GM21526 (cell line): ENCODE results near the gene MISP.

Source experiments
- ATAC-seq: cut with Tn5 transposase; IDR thresholded peaks from one replicate; pipeline ENCODE4 v1.9.1; 2021; ENCODE audit warnings: moderate library complexity; ENCODE audit not compliant: unreplicated experiment, low FRiP score

The MISP gene

DNA sequence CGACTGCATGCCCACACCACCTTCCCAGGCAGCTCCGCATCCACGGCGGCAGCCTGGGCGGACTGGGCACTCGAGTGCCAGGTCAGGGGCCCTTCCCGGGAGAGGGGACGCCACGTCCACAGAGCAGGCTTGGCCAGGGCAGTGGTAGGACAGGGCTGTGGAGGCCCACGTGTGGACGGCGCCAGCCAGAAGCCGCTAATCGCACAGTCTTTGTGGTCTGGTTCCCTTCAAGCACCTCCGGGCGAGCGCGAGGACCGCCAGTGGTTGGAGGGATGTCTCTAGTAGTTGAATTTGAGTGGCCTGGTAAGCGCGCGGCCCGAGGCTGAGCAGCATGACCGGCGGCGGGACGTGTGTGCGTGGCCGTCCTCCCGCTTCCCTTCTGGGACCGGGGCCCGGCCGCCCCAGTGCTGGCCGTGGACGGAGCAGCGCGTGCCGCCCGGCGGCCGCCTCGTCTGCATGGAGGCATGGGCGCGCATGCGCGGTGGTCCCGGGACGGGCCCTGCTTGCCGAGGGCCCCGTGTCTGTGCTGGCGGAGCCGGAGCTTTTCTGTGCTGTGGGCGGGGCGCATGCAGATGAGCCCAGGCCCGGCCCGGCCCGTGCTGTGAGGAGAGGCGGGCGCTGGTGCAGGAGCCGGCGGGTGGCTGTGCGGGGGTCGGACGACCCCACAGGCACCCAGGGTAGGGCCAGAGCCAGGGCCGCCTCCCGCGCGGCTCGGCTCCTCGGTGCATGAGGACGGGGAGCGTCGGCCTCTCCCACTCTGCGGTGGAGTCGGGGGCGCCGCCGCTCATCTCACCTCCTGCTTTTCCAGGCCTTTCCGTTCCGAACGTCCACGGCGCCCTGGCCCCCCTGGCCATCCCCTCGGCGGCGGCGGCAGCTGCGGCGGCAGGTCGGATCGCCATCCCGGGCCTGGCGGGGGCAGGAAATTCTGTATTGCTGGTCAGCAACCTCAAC, 55.0 kb downstream of the MISP start:
- no peak for ATAC-seq

GRCh38 chr19:806815-807421, 56.0 kb downstream of the MISP start:
- no peak for ATAC-seq

- no peak for ATAC-seq
Observed at GRCh38 chr19:807627-808422, 56.9 kb downstream of the MISP start.

DNA sequence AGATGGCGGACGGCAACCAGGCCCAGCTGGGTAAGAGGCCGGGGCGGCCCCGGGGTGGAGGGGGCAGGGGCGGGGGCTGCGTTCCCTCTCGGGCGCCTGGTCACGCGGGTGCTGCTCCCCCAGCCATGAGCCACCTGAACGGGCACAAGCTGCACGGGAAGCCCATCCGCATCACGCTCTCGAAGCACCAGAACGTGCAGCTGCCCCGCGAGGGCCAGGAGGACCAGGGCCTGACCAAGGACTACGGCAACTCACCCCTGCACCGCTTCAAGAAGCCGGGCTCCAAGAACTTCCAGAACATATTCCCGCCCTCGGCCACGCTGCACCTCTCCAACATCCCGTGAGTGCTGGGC, 57.5 kb downstream of the MISP start:
- ATAC-seq, result no peak

DNA sequence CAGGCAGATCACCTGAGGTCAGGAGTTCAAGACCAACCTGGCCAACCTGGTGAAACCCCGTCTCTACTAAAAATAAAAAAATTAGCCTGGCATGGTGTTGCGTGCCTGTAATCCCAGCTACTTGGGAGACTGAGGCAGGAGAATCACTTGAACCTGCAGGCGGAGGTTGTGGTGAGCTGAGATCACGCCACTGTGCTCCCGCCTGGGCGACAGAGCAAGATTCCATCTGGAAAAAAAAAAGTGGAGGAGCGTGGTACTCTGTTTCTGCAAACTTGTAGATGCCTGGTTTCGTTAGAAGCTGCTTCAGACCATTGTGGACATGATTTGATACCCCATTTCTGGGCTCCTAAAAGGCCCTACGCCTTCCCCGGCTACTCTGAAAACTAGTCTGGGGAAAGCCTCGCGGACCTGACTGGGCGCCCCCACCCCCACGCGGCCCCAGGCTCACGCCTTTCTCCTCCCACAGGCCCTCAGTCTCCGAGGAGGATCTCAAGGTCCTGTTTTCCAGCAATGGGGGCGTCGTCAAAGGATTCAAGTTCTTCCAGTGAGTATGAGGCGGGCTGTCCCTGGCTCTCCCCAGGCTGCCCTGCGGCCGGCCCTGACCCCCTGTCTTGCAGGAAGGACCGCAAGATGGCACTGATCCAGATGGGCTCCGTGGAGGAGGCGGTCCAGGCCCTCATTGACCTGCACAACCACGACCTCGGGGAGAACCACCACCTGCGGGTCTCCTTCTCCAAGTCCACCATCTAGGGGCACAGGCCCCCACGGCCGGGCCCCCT, 59.4 kb downstream of the MISP start:
- ATAC-seq, result no peak

GRCh38 chr19:810883-811489, 60.1 kb downstream of the MISP start:
- no peak for ATAC-seq

GRCh38 chr19:811506-812048, 60.7 kb downstream of the MISP start:
- ATAC-seq, result no peak

- no peak for ATAC-seq
Observed at GRCh38 chr19:812049-812746, 61.3 kb downstream of the MISP start.

DNA sequence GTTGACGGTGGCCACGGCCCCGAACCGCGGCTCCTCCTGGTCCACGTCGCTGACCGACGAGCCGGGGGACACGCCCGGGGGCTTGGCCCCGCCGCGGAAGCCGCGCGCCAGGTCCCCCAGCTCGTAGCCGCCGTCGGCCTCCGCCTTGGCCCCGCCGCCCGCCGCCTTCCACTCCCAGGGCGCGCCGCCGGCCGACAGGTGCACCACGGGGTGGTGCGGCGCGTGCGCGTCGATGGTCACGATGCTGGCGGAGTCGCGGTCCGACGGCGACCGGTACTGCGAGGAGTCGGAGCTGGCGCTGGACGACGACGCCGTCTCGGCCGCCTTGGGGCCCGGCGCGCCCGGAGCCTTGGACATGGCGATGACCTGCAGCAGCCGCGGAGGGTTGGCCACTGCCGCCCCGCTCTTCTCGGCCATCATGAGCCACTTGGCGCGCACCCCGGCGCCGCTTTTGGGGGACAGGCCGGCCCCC, 61.9 kb downstream of the MISP start:
- no peak for ATAC-seq

DNA sequence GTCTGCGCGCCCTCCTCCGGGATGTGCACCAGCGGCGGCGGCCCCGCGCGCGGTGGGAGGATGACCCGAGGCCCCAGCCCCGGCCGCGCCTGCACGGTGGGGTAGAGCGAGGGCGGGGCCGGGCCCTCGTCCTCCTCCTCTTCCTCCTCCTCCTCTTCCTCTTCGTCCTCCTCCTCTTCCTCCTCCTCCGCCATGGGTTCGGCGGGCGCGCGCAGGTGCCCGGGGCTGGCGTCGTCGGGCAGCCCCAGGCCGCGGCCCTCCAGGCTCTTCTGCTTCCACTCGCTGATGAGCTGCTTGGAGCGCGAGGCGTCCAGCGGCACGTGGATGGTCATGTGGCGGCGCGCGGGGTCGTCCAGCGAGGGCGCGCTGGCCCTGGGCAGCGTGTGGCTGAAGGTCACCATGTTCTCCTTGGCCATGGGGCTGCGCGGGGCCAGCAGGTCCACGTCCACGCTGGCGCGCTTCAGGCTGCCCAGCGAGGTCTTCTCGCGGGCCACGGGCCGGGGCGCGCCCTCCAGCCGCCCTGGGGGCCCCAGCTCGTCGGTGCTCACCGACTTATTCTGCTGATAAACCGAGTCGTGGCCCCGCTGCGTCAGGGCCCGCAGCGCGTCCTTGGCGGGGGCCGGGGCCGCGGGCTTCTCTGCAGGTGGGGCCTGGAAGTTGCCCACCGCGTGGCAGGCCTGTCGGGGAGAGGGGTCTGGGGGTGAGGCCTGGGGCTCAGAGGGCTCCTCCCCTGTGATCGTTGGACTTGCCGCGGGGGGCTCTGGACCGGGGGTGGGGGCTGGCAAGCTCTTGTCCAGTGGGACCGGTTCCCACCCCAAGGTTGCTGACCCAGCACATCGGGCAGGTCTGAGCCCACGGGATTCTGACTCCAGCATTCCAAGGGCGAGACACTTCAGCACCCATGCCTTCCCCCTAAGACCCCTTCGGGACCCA, 62.6 kb downstream of the MISP start:
- no peak for ATAC-seq
